M059J (cell line): ENCODE measurements around the gene POU2F1. TPM values are rescaled to one million over a fixed set of nuclear protein-coding genes. Genes with fewer than 3 reads are reported as not detected.
"Not testable (repeated sequence)": the region's sequence is repeated elsewhere in the genome, so short reads cannot be mapped to it uniquely, and the experiment has no call there.

Experiments
- DNase-seq: peaks from one replicate; pipeline ENCODE4 v3.0.0-alpha.2; 2012; ENCODE audit warnings: low read depth
- total RNA-seq: library from RNA; depleted of rRNA; stranded (reverse); fragments of >200 nt; shearing (Covaris generic); gene quantifications from 2 replicates; pipeline ENCODE4 v1.2.3, GENCODE V29; 2014

POU2F1 gene
- total RNA-seq, 1 experiment from 2014 or later, result 5.5 TPM

DNA sequence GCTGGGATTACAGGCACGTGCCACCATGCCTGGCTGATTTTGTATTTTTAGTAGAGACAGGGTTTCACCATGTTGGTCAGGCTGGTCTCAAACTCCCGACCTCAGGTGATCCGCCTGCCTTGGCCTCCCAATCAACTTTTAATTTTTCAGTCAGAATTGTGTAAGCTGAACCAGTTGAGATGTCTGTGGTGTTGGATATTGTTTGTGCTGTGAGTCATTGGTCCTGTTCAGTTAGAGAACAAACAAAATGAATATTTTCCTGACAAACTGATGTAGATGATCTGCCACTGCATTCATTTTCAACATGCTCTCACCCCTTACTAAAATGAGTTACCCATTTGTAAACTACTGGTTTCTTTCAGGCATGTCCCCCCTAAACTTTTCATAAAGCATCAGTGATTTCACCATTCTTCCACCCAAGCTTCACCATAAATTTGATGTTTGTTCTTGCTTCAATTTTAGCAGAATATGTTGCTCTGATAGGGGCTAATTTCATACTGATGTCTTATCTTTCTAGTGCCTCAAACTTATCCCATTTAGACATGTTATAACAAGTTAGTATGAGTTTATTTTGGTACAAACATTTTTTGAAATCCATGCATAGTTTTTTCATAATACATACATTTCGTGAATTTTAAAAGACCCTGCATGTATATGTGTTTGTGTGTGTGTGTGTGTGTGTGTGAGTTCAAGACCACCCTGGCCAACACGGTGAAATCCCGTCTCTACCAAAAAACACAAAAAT is 15.2 kb upstream of the POU2F1 start:
- peak; percentile 56 for DNase-seq

DNA sequence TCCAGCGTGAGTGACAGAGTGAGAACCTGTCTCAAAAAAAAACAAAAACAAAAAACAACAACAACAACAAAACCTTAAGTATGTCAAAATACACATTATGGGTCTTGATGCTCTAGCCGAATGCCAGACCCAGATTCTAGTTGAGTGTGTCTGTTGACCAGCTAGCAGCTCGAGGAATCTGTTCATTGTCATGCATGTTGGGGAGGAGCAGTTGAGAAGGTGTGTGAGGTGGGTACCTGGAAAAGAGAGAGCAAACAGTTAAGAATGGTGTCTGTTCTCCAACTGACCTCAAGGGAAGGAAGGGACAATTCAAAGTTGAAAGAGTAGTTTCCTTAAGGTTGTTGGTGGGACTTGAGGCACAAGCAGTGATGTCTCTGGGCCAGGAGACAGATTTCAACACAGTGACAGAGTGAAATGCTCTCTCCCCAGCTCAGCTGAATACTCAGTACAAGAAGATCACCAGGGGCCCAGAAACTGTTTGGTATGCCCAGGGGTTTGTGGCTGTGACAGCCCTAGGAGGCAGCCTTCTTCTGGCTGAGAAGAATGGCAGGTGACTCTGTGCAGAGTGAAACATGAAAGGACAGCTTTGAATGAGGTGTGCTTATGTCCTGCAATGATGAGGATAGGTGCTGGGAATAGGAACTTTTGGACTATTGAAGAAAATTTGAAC is 14.4 kb upstream of the POU2F1 start:
- DNase-seq, result no peak

DNA sequence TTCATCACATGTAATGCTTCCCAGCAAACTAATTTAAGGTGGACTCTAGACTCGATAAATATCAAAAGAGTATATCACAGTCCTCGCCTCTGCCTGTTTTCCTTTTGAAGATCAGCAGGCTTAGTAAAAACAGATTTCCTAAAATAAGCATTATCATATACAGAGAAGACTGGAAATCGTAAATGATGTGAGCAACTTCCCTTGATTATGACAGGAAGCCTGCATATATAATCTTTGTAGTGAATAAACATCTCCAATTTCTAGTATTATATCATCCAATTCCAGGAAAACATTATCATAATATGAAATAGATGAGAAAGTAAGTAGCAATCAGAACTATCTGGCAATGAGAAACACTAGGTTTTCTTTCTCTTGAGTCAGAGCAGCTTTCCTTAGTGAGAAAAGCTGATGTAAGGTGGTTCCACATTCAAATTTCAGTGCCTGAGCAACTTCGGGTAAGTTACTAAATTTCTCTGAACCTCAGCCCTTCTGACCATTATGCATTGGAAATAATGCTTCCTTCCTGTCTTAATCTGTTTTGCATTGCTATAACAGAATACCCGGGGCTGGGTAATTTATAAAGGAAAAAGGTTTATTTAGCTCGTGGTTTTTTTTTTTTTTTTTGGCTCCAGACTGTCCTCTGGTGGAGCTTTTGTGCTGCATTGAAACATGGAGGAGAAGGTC is 12.6 kb upstream of the POU2F1 start:
- no peak for DNase-seq

DNA sequence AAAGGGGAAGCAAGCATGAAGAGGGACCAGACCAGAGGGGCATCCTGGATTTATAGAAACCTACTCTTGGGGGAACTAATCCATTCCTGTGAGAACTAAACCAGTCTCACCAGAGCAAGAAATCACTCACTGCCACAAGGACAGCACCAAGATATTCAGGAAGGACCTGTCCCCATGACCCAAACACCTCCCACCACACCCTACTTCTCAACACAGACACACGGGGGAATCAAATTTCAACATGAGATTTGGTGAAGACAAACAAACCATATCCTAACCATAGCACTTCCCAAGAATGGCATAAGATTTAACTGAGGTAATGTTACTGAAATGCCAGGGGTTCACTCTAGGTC is 12.1 kb upstream of the POU2F1 start:
- DNase-seq, result no peak

DNA sequence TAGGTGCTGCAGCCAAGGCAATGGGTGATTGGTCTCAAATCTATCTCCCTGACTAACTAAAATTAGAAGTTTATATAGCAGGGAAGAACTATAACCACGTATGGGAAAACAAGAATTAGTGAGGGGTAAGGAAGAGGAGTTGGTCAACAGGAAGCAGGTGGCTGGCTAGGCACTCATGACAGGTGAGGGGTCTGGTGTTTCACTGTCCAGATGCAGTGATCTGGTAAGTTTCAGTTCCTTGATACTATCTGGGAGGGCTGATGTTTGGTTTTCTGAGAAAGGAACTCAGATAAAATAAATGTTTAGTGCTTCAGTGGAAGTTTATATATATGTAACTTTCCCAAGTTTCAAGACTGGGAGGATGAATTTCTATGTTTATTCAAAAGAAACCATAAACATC is 11.6 kb upstream of the POU2F1 start:
- no peak for DNase-seq

DNA sequence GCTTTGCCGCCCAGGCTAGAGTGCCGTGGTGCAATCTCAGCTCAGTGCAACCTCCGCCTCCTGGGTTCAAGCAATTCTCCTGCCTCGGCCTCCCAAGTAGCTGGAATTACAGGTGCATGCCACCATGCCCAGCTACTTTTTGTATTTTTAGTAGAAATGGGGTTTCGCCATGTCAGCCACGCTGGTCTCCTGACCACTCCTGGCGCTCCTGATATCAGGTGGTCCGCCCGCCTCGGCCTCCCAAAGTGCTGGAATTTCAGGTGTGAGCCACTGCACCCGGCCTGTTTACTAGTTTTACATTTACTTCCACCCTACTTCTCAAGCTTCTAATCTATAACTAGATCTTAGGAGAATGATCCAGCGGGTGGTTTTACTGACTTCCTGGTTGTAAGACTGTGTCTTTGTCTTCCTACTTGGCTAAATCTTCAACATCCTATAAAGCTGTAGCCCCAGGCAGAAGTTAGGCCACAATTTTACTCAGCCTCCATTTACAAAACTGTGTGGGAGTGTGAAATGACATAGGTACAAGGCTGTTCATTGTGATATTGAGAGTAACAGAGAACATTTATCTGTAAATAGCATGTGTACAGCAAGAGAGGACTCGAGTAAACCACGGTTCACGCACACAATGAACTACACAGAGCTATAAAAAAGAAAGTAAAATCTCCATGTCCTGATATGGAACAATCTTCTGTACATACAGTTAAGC is 9.6 kb upstream of the POU2F1 start:
- DNase-seq, result peak; percentile 66

DNA sequence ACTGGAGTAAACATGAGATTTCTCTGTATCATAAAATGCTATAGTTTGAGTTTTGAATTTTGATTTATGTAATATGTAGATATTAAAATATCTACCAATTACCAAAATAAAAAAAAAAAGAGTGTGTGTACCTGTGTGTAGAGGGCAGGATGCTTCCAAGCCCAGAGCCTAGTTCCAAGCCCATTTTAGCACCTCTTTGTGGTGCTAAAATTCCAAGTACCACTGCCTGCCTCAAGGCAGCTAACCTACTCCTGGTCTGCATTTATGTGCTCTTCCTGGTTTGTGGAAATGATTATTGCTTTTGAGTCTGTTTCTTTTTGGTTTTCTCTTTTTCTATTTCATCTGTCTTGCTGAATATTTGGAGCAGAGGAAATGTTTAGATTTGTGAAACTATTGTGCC is 8.7 kb upstream of the POU2F1 start:
- no peak for DNase-seq

DNA sequence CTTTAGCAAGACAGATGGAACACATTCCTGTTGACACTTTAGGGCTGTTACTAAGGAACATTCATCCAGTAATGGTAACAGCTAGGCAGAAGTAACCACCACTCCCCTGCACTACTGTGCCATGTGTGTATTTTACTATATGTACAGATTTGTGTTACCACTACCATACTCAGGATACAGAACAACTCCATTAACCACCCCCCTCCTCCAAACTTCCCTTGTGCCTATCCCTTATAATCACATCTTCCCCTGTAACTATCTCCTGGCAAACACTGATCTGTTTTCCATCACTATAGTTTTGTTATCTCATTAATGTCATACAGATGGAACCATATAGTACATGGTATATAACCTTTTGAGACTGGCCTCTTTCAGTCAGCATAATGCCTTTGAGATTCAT is 3.9 kb upstream of the POU2F1 start:
- no peak for DNase-seq

DNA sequence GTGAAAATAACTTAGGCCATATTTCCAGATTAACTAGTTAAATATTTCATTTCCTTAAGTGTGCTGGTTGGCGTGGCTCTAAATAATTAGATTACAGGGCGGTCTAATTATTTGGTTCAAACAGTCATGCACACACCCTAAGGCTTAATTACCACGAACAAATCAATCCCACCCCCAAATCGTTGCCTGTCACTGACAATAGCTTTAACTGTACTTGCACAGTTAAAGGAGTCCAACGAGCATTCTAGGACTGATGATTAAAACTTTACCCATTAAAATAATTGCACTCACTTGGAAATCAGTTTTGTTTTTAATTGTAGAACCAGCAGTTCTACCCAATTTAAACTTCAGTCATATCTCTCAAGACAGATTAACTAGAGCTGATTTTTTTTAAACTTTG is 1.5 kb upstream of the POU2F1 start:
- no peak for DNase-seq

DNA sequence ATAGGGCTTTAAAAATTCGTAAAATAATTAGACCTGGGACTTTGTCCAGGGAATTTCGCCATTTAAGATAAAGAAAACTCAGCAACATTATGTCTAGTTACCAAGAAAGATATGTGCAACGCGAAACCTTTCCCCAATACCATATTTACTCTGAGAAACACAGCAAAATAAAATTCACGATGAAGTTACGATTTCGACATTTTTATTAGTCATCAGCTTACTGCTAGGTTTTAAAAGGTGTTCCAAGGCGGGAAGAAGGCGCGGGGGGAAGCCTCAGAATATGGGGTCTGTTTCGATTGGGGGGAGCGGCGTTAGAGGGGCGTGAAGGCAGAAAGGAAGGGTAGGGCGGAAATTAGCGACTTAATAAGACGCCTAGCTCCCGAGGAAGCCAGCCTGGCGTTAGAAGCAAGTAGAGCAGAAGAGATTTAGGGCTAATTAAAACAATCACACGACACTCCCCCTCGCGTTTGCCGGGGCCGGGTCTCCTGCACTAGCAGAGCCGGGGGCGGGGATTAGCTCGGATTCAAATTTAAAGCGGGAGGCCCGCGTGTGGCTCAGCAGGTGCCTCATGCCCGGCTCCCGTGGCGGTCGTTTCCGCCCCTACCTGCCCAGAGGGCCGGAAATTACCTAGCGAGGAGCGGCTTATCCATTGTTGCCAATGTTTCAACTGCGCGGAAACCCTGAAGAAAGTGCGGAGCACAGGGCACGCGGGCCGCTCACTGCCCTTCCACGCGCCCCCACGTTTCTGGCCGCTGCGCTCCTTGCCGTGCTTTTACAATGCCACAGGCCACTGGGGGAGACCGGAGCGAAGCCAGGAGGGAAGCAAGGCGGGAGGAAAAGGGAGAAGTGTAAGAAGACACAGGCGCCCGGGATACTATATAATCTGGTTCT is 795 bp upstream of the POU2F1 start:
- peak; percentile 80 for DNase-seq

DNA sequence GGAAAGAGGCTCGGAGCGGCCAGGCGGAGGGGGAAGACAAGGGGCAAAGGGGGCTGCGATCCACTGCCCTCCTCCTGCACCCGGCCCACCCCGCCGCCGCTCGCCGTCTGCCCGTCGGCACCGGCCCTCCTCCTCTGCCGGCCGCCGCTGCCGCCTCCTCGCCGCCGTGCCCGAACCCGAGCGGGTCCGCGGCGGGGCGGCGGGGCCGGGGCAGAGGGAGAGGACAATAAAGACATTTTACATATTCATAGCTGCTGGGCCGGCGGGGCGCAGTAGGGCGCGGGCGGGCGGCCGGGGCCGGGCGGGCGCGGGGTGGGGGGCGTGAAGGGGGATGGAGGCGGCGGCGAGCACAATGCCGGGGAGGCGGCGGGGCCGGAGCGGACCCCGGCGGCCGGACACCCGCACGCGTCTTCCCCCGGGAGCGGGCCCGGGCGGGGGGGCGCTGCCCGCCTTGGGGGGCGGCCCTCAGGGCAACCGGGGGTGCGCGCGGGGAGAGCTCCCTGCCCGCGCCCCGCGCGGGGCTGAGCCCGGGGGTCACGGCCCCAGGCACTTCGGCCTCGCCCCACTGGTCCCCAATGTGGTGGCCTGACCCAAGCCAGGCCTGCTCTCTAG is 546 bp downstream of the POU2F1 start:
- DNase-seq, result peak; percentile 21

DNA sequence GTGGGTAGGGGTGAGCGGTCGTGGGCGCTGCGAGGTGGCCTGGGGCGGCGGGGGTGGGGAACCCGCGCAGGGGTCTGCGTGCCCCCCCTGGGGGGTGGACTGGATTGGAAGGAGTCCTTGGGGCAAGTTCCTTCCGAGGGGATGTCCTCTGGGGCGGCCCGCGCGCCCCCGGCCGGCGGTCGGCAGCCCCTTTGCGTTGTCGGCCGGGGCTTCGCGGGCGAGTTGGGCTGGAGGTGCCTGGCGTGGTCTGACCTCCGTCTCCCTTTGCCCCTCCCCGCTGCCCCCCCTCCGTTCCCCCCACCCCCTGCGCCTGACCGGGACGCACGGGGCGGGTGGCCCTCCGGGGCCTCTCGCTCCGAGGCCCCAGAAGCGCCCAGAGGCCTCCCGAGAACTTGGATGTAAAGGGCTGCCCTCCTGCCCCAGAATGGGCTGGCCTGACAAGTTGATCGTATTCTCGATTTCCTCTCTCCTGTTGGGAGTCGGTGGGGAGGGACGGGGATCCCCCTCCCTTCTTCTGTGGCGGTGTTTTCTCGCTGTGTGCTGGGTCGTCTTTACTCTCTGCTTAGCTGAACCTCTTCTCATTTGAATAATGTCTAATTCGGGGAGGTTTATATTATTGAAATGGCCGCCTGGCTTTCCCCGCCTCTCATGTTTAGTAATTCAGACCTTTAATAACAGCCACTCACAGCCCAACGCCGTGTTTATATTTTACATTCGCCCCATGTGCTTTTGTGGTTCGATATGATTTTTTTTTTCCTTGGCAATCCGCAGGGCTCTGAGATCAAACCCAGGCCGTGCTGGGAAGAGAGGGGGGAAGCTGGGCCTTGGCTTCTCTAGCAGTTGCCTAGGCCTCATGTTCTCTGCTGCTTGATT is 1.3 kb downstream of the POU2F1 start:
- DNase-seq, result peak; percentile 81

DNA sequence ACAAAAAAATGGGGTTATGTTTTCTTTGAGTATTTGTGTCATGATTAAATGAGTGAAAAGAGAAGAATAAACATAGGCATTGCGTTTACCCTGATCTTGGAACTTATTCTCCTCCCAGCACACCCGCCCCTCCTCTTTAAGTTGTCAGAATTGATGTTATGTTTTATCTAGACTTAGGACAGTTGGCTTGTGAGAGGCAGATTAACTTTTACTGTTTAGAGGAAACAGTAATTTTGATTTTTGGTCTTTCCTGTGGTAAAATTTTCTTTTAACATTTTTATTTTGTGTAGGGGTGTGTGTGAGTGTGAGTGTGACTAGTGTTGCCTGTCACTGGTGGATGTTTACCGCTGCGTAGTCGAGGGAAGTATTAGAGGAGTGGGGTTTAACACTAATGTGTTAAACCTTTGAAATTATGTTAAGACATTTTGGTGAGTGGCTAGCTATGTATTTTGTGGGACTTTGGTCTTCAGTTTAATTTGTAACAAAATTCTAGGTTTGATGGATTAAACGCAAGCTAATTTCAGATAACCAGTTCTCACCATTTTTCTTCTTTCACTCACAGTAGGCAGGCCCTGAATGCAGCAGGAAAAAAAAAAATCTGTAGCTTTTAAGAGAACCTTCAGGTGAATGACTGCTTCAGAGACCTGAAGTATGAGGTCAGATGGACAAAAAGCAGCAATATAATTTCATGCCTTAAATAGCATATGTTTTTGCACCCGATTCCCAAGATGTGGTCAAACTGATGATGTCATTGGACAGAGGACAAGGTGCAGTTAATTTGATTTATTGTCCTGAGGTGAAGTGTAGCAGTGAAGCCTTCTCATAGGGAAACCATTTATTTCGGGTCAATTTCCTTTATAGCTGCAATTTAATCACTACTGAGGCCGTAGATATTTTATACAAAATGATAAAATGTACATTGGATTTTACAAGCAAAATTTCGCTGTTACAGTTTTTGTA is 2.7 kb downstream of the POU2F1 start:
- DNase-seq, result peak; percentile 76

DNA sequence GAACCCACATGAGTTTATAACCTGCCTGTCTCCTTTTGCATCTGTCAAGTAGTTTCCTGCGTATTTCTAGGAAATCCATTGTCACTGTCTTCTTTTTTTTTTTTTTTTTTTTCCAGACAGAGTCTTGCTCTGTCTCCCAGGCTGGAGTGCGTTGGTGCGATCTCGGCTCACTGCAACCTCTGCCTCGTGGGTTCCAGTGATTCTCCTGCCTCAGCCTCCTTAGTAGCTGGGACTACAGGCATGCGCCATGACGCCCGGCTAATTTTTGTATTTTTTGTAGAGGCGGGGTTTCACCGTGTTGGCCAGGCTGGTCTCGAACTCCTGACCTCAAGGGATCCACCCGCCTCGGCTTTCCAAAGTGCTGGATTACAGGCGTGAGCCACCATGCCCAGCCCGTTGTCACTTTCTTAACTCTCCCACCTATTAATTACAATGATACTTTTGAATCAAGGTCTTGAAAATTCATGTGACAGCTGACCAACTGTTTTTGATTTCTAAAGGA is 4.1 kb downstream of the POU2F1 start:
- DNase-seq, result not testable (repeated sequence)

DNA sequence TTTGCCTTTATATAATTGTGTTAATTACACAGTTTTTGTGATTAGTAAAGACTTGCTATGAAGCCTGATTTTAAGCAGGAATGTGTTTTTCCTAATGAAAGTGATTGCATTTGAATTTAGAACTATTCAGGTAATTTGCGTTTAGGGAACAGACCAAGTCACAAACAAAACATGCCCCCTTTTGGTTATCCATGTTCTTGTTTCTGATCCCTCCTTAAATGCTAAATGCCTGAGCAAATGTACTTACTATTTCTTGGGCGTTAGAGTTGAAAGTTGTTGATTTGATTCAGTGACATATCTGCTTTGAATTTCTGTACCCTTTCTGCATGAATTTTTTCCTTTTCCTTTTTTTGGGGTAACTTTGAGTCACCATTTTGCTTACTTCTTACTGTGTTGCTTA is 5.2 kb downstream of the POU2F1 start:
- DNase-seq, result no peak

DNA sequence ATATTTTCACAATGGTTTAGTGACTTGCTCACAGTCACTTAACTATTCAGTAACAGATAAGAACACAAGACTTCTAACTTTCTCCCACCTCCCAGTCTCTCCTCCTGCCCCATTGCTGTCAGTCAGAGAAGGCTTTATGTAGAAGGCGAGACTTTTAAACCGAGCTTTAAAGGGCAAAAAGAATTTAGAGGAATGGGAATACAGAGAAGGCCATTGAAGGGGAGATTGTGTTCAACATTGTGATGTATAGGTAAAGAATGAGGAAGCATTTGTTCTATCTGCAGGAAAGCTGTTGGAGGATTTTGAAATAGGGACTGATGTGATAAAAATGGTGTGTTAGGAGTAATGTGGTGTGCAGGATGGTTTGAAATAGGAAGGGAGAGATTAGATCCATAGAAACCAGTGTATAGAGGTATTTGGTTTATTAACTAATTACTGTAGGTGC is 7.3 kb downstream of the POU2F1 start:
- DNase-seq, result no peak

DNA sequence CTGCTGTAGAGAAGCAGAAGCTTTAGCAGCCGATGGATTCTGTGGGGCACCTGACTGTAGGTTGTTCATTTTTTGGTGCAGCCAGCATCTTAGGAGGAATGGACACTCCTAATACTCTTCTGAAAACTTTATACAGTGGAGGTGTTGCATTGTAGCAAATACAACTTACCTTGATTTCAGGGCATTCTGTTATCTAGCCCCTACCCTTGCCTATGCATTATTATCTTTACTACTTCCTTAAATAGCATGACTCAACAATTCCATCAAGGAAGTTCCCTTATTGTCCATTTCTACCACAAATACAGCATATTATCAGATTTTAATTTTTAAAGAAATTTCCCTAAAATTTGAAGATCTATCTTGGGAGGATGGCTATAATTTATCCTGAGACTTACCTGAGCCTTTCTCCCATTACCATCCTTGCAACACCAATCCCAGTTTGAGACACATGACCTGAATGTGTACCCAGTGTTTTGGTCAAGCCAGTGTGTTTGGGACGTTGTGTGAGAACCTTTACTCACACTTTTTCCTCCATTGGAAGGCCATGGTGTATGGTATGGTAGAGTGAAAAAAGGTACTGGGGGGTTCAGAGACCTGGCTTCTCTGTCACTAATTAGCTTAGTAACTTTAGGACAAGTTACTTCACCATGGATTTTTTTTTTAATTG is 9.2 kb downstream of the POU2F1 start:
- DNase-seq, result no peak

DNA sequence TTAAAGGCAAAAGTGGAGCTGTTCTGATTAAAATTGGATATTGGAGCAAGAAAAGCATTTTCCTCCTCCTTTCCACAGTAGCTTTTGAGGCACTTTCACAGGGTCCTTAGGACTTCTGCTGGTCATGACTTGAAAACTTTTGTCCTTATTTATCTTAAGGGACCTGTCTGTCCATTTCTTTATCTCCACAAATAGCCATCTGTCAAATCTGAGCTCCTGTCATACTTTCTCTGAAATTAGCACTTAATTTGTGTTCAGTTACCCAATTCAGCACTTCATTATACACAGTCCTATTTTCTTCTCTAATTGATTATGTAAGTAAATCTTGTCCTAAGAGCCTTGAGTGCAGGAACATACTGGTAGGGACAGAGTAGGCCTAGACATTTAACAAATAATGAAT is 9.8 kb downstream of the POU2F1 start:
- no peak for DNase-seq
